Psoas muscle (tissue), 8 donors: ENCODE data around the gene CKS1B. TPM values are rescaled to one million over a fixed set of nuclear protein-coding genes. Genes with fewer than 3 reads are reported as not detected.
A peak's percentile ranks its signal among the peaks of the same experiment; 100 is the strongest.

Source experiments
- ATAC-seq, 4 donors: fragments of 200-7000 bp; cut with Tn5 transposase; one replicate each; pipeline ENCODE4 v1.9.1; 2020; ENCODE audit warnings: moderate library complexity in 3 of 4, mild to moderate bottlenecking in 2 of 4
- DNase-seq, 2 donors: peaks; one replicate each; pipeline ENCODE4 v3.0.0-alpha.2; 2020
- H3K27ac ChIP-seq: fragments of 200-600 bp; one replicate; pipeline ENCODE4 v1.8.0; 2022
- H3K27me3 ChIP-seq, 3 donors: fragments of 200-600 bp in 1 of 3; one replicate each; pipeline versions ENCODE4 v1.6.1 to v1.8.0; 2013 to 2022; ENCODE audit warnings: low read length in 2 of 3, mild to moderate bottlenecking in 2 of 3, moderate library complexity in 1 of 3; ENCODE audit not compliant: insufficient read depth in 3 of 3
- H3K36me3 ChIP-seq, 2 donors: fragments of 200-600 bp in 1 of 2; one replicate each; pipeline versions ENCODE4 v1.6.1 to v1.8.0; 2013 to 2022; ENCODE audit warnings: low read depth in 1 of 2, mild to moderate bottlenecking in 1 of 2, moderate library complexity in 1 of 2; ENCODE audit not compliant: insufficient read depth in 1 of 2
- H3K4me1 ChIP-seq: fragments of 200-600 bp; one replicate; pipeline ENCODE4 v1.8.0; 2022
- H3K4me3 ChIP-seq: fragments of 200-600 bp; one replicate; pipeline ENCODE4 v1.8.0; 2022; ENCODE audit warnings: mild to moderate bottlenecking
- H3K9me3 ChIP-seq: fragments of 200-600 bp; one replicate; pipeline ENCODE4 v1.8.0; 2022
- WGBS, 3 donors: extraction: QIAGEN DNeasy Blood & Tissue Kit; methylation state at CpG; one replicate each; pipeline versions ENCODE4 v1.1.6 to v1.1.7; 2013; 5-methylcytosine and 5-hydroxymethylcytosine counted together
- intact Hi-C, 2 donors: fragments of 100-400 bp; cut with DNase I; formaldehyde crosslinking; loops; one replicate each; pipeline versions ENCODE4 v1.11.0 to v1.14.2; 2022
- polyA plus RNA-seq, 3 donors: library from polyadenylated mRNA; stranded (reverse); fragments of 200-250 nt; gene quantifications; one replicate each; pipeline ENCODE4 v1.2.3, GENCODE V29; 2013
- total RNA-seq, 4 donors: library from RNA; stranded (reverse); fragmentation: NEBNext Ultra II Directional in 2 of 4; extraction: Animal tissue kit (Norgen Biotek cat#: 25700) in 2 of 4; gene quantifications; one replicate each; pipeline versions ENCODE4 v1.2.1 to v1.2.4, GENCODE V29; 2021 to 2023
- TF ChIP-seq, protein P1 (sequence below): fragments of 200-600 bp; IDR thresholded peaks from one replicate; pipeline ENCODE4 v1.8.0; 2022; ENCODE audit warnings: antibody characterized with exemption
- donor health status: healthy with polysubstance abuse.
- donor health status: DM: no; HTN: no; CAD: no; lungs with moderate emphysema.
- donor health status: Bipolar disorder and iron deficiency.
- donor health status: healthy.
- donor health status: DM: yes; HTN: yes; CAD: no.
- donor health status: DM: no; HTN: no; CAD: no.
- donor health status: DM: no; HTN: no; CAD: no.
- donor health status: DM: yes; HTN: yes; CAD: no.

Gene CKS1B
- total and polyA plus RNA-seq, 7 donors: 5.5 to 48.1 (median 12.1) TPM

GRCh38 chr1:154955718-154956543 is 18.6 kb upstream of the CKS1B start, which contains the start of gene PBXIP1:
PBXIP1 (minus strand) TSS chr1:154956099; CDS start chr1:154953721, 2,378 bp downstream.
- H3K4me3 ChIP-seq: peak within 1 kb of the TSS; percentile 71
- ATAC-seq (peak; percentile 87 to 91 (median 88)), DNase-seq (peak; percentile 54 to 75)
- 0 to 1% (median 1%) methylated on average over 18 of the region's 18 CpGs for WGBS, 3 donors
- H3K36me3 ChIP-seq: peaks cover 0 to 25% of the 10 kb centered on the region in 2 donors
- no peaks in the 10 kb centered on the region for H3K9me3 ChIP-seq
- H3K4me1 ChIP-seq: peaks cover 54% of the 10 kb centered on the region
- TF ChIP-seq, protein P1, sequence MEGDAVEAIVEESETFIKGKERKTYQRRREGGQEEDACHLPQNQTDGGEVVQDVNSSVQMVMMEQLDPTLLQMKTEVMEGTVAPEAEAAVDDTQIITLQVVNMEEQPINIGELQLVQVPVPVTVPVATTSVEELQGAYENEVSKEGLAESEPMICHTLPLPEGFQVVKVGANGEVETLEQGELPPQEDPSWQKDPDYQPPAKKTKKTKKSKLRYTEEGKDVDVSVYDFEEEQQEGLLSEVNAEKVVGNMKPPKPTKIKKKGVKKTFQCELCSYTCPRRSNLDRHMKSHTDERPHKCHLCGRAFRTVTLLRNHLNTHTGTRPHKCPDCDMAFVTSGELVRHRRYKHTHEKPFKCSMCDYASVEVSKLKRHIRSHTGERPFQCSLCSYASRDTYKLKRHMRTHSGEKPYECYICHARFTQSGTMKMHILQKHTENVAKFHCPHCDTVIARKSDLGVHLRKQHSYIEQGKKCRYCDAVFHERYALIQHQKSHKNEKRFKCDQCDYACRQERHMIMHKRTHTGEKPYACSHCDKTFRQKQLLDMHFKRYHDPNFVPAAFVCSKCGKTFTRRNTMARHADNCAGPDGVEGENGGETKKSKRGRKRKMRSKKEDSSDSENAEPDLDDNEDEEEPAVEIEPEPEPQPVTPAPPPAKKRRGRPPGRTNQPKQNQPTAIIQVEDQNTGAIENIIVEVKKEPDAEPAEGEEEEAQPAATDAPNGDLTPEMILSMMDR: no peak
- intact Hi-C loops: loop anchor here in 1 of 2 donors (1.0 kb wide), 1 partner anchor 43 kb away; no protein-coding TSS in a partner anchor
- H3K27ac ChIP-seq: peak within 1 kb of the TSS; percentile 88
- H3K27me3 ChIP-seq: no peaks in the 10 kb centered on the region

DNA sequence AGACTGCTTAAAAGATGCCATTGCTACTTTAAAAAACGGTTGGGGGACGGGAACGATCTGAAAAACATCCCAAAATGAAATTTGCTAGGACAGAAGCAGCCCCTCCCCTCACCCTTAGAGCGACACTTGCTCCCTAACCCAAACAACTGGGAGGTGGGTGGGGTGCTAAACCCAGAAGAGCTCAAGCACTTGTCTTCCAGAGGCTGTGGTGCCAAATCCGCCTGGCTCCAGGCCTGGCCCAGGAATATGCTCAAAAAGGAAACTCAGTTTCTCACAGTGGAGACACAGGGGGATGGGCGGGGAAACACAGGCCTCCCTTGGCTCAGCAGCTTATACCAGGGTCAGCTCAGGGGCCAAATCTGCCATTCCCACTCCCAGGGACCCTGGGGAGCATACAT is 17.9 kb upstream of the CKS1B start:
- H3K4me1 ChIP-seq: peaks cover 55% of the 10 kb centered on the region
- H3K27me3 ChIP-seq: no peaks in the 10 kb centered on the region
- TF ChIP-seq, protein P1: no peak
- peaks cover 0 to 19% of the 10 kb centered on the region in 2 donors for H3K36me3 ChIP-seq
- intact Hi-C loops: loop anchor here in 1 of 2 donors (1.0 kb wide), 1 partner anchor 43 kb away; no protein-coding TSS in a partner anchor
- WGBS, 3 donors: 3% methylated on average over 6 of the region's 6 CpGs
- ATAC-seq (peak; percentile 45 to 53 (median 48)), DNase-seq (peak; percentile 57 to 70)
- peak overlapping the region; percentile 88 for H3K27ac ChIP-seq
- no peaks in the 10 kb centered on the region for H3K9me3 ChIP-seq
- peak overlapping the region; percentile 71 for H3K4me3 ChIP-seq

GRCh38 chr1:154957091-154957657 is 17.3 kb upstream of the CKS1B start:
- 22 to 28% (median 25%) methylated on average over 9 of the region's 9 CpGs for WGBS, 3 donors
- TF ChIP-seq, protein P1: no peak
- intact Hi-C loops: no loop called here
- Histone ChIP-seq H3K4me3 (peak overlapping the region; percentile 71), H3K36me3 (peaks cover 0 to 19% of the 10 kb centered on the region in 2 donors), H3K27me3 (no peaks in the 10 kb centered on the region), H3K27ac (peak overlapping the region; percentile 88), H3K4me1 (peaks cover 50% of the 10 kb centered on the region), H3K9me3 (no peaks in the 10 kb centered on the region)
- peak in 1 of 2 donors; percentile 9 for DNase-seq
- no peak for ATAC-seq

DNA sequence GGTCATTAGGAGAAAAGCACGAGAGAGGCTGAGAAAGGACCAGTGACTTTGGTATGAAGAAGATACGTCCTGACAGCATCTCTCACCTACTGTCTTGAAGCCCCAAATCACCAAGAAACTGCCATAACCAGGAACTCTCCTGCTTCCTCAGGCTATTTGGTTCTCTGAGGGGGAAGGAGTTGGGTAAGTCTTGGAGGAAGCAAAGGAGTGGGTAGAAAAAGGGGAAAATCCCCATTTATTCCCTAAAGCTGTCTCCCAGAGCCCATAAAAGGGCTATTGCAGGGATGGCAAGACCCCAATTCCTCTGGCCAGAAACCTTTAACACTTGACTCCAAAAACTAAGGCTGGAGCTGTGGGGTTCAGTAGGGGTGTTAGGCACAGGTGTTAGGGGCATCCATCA is 16.4 kb upstream of the CKS1B start:
- H3K36me3 ChIP-seq: peaks cover 0 to 22% of the 10 kb centered on the region in 2 donors
- H3K9me3 ChIP-seq: no peaks in the 10 kb centered on the region
- ATAC-seq (no peak), DNase-seq (no peak)
- WGBS, 3 donors: 73 to 86% (median 81%) methylated on average over 2 of the region's 2 CpGs
- TF ChIP-seq, protein P1: no peak
- intact Hi-C loops: no loop called here
- H3K27me3 ChIP-seq: no peaks in the 10 kb centered on the region
- no peak overlapping the region for H3K4me3 ChIP-seq
- H3K27ac ChIP-seq: peak overlapping the region; percentile 88
- H3K4me1 ChIP-seq: peaks cover 50% of the 10 kb centered on the region
